ENCODE results near the gene XCL1.

DNA sequence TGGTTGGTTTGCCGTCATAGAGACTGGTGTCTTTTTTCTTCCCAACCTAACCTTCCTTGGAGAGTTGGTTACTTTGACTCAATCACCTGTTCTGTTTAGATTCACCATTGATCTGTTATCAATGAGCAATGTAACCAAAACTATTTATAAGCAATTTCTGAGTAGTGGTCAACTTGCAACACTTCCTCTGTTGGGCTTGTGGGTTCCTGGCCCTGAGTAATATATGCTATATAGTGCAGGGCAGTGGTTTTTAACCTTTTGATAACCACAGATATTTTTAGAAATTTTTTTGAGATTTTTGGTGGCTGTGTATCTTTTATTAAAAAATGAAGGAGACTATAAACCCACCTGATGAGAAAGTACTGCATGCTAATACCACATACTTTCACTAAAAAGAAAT lies 9.4 kb upstream of the XCL1 start:
- TF ChIP-seq, protein P1, sequence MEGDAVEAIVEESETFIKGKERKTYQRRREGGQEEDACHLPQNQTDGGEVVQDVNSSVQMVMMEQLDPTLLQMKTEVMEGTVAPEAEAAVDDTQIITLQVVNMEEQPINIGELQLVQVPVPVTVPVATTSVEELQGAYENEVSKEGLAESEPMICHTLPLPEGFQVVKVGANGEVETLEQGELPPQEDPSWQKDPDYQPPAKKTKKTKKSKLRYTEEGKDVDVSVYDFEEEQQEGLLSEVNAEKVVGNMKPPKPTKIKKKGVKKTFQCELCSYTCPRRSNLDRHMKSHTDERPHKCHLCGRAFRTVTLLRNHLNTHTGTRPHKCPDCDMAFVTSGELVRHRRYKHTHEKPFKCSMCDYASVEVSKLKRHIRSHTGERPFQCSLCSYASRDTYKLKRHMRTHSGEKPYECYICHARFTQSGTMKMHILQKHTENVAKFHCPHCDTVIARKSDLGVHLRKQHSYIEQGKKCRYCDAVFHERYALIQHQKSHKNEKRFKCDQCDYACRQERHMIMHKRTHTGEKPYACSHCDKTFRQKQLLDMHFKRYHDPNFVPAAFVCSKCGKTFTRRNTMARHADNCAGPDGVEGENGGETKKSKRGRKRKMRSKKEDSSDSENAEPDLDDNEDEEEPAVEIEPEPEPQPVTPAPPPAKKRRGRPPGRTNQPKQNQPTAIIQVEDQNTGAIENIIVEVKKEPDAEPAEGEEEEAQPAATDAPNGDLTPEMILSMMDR (IDR thresholded peaks at IDR 0.05; ENCODE audit: insufficient read depth, low read length), result no peak
- TF ChIP-seq, protein P2, sequence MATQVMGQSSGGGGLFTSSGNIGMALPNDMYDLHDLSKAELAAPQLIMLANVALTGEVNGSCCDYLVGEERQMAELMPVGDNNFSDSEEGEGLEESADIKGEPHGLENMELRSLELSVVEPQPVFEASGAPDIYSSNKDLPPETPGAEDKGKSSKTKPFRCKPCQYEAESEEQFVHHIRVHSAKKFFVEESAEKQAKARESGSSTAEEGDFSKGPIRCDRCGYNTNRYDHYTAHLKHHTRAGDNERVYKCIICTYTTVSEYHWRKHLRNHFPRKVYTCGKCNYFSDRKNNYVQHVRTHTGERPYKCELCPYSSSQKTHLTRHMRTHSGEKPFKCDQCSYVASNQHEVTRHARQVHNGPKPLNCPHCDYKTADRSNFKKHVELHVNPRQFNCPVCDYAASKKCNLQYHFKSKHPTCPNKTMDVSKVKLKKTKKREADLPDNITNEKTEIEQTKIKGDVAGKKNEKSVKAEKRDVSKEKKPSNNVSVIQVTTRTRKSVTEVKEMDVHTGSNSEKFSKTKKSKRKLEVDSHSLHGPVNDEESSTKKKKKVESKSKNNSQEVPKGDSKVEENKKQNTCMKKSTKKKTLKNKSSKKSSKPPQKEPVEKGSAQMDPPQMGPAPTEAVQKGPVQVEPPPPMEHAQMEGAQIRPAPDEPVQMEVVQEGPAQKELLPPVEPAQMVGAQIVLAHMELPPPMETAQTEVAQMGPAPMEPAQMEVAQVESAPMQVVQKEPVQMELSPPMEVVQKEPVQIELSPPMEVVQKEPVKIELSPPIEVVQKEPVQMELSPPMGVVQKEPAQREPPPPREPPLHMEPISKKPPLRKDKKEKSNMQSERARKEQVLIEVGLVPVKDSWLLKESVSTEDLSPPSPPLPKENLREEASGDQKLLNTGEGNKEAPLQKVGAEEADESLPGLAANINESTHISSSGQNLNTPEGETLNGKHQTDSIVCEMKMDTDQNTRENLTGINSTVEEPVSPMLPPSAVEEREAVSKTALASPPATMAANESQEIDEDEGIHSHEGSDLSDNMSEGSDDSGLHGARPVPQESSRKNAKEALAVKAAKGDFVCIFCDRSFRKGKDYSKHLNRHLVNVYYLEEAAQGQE (IDR thresholded peaks at IDR 0.05; ENCODE audit: insufficient replicate concordance, low read depth), result no peak
- TF ChIP-seq POLR2AphosphoS5 (IDR thresholded peaks at IDR 0.05; ENCODE audit: low read depth), result no peak
- no peak for TF ChIP-seq GABPA (IDR thresholded peaks at IDR 0.05; ENCODE audit: low read depth)
- TF ChIP-seq SPI1 (IDR thresholded peaks at IDR 0.05; ENCODE audit: borderline replicate concordance, low read depth), result no peak

Data from HL-60 (cell line).